Measurements from ENCODE around the gene GLI3.

GLI3 gene

DNA sequence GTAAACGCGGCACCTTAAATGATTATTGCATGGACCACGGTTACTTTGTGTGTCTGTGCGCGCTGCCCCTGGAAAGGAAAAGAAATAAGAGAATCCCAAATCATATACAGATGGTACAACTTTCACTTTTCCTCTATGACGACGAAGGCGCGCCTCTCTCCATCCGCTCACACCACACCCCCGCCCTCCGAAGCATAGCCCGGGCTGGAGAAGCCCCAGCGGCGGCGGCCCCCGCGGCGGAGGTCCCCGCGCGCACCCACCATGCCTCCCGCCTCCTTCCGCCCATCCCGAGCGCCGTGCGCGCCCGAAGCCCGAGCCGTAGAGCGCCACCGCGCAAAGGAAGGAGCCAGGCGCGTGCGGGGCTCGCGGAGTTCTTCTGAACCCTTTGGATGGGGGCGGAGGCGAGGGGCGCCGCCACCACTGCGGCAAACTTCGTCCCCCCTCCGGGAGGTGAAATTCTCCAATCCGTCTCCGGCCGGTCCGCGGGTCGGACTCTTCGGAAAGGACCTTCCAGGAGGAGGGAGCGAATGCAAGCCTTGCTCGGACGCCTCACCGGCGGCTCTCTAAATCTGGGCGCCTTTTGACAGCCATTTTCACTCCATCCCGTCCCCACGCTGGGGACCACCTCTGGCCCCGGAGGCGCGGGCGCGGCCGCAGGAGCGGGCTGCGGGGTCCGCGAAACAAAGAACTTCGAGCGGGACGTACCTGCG is 588 bp downstream of the GLI3 start:
- DNase-seq (ENCODE audit: low read depth), result no peak

- no peak for DNase-seq (ENCODE audit: low read depth)
These were observed 1.3 kb downstream of the GLI3 start for GRCh38 chr7:42235741-42236161.

DNA sequence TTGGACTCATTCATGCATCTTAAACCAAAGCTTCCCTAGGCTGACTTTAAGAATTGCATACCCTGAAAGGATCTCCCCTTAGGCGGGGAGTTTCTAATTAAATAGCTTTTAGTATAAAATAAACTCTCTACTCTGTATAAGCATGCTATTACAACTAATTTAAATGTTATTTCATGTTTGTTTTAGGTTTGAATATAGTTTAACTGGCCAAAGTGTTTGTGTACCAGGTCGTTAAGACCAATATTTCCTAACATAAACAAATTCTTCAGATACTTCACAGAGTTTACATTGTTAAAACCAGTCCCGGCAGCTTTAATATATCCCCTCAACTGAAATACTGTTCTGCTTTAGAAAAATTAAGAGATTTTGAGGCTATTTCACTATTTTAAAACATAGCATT is 2.3 kb downstream of the GLI3 start:
- DNase-seq (ENCODE audit: low read depth), result no peak

DNA sequence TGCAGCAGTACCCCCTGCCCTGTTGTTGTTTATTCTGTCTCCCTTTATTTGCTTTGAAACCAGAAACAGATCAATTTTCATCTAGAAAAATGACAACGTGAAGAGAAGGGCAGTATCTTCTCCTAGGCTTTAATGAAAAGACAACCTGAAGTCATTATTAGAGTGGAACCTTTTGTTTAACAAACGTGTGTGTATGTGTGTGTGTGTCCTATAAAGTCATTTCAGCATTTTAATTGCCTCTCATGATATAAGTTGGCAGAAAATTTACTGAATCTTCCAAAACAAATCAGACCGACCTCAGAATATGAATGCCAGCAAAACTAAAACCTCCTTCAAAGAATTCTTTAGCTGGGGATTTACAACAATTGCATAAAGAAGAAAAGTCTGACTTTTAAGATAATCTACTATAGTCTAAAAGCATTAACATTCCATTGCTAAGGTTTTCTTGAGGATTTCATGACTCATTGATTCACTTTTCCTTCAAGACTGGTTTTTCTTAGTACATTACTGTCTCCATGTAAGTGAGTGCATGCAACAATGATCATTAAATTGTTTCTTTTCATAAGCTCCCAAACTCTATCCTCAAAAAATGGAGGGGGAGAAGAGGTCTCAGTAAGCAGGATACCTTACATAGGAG is 3.2 kb downstream of the GLI3 start:
- DNase-seq (ENCODE audit: low read depth), result no peak

GRCh38 chr7:42233171-42233570 is 3.8 kb downstream of the GLI3 start:
- no peak for DNase-seq (ENCODE audit: low read depth)

DNA sequence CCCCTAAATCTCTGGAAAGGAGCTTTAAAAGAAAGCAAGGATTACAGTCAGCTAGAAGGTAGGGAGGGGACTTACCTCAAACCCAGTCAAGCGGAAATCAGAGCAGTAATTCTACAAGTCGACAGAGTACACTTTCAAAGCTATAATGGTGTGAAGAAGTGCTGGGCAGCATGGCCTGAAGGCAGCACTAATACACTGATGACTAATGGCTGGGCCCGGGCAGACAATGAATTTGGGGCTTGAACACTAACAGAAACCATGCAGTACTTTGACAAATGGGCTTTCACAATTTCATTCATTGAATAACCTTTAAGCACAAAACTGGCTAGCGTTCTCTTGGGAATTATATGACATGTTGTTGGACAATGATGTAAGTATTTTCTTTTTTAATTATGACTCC is 4.7 kb downstream of the GLI3 start:
- no peak for DNase-seq (ENCODE audit: low read depth)

- no peak for DNase-seq (ENCODE audit: low read depth)
These were observed 5.8 kb downstream of the GLI3 start for GRCh38 chr7:42231043-42231787.

DNA sequence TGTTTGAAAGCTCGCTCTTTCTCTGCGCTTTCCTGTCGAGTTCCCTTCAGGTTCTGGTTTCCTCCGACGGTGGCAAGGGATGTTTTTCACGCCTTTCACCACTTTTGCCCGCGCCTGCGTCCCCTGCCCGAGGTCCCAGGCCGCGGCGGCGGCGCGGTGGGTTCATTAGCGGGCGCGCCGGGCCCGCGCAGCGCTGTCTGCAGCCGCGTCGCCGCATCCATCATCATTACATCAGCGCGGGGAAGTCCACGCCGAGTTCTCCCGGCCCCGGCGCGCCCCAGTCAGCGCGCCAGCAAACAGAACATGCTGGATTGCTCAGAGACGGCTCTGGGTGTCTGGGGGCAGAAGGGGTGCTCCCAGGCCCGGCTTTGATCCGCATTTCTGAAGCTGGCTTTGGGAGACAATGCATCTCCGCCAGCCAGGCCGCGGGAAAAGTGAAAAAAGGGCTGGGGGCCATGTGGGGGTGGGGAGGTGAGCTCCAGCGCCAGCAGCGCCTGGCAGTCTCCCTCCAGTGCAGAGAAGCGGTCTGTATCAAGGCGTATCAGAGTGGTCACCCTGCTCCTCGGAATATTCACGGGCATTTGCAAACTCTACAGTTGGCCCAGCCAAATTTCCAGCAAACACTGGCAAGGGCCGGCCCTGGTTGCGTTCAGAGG is 8.9 kb downstream of the GLI3 start:
- DNase-seq (ENCODE audit: low read depth), result no peak

- DNase-seq (ENCODE audit: low read depth), result no peak
These were observed 9.5 kb downstream of the GLI3 start for GRCh38 chr7:42227541-42227935.

DNA sequence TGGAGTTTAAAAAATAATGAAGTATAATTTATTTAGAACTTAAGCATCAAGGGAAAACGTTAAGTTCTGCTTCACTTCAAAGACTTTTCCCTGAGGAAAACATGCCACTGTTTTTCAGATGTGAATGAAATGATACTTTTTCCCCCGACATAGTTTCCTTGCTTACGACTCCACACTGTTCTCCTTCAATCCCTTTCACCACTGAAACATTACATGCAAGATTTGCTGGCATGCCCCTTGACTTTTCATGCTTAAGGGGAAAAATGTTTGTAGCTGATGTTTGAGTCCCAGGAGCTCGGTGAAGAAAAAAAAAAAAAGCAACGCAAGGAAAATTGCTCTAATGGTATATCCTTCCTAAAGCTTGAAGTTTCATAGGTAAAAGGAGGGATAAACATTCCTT is 10.0 kb downstream of the GLI3 start:
- DNase-seq (ENCODE audit: low read depth), result no peak

DNA sequence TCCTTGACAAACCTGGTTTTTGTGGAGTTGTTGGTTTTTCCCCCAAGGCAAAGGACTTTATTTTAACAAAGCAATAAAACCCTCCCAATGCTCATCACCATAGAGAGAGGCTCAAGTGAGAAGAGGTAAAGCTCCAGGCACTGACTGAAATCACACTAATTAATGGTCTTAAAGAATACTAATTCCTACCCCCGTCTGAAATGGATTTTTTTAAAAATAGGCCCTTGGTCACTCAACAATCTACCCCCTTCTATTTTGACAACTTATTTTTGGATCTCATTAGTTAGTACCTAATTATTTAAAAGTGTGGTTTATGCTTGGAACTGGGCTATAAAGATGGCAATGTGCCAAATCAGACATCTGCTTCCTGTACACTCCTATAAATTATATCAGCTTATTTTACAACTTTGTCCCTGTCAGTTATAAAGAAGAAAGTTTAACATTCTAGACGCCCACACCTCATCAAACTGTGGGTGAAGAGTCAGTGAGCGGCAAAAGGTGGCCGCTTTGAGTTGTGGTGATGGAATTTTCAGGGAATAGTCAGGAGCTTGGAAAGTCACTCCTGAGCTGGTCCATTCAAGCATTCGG is 10.6 kb downstream of the GLI3 start:
- DNase-seq (ENCODE audit: low read depth), result no peak

GRCh38 chr7:42224391-42225003 is 12.5 kb downstream of the GLI3 start:
- DNase-seq (ENCODE audit: low read depth), result no peak

DNA sequence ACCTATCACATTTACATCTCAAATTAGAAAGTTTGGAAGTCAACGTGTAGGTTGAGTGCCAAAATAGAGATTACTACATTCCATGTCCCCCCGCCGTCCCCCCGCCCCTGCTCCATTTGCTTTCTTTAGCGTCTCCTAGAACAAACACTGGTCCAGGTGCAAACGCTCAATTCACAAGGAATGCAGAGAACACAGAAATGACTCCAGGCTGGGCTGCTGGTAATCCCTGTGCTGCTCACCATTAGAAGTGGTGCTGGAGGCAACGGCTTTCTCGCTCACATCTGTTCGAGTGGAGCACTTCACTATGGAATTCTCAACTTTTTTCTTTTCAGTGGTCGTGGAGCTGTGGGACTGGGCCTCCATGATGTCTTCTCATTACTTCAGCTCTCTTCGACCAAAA is 14.1 kb downstream of the GLI3 start:
- DNase-seq (ENCODE audit: low read depth), result no peak

DNA sequence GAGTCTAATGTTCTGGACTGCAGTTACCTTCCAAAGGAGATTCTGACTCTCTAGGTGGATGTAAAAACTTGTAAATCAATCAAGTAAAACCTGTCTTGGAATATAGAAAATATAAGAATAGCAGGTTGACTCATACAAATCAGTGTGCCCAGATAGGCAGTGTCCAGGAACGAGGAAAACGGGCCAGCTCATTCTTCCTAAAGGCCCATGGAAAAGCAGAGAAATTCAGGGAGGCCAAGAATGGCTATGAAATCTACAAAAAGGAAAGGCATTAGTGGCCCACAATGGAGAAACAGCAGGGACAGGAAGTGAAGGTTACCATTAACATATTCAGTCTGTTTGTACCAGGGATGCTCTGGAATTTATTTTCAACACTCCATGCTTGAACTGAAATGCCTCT is 14.9 kb downstream of the GLI3 start:
- no peak for DNase-seq (ENCODE audit: low read depth)

GRCh38 chr7:42221304-42221703 is 15.7 kb downstream of the GLI3 start:
- no peak for DNase-seq (ENCODE audit: low read depth)

DNA sequence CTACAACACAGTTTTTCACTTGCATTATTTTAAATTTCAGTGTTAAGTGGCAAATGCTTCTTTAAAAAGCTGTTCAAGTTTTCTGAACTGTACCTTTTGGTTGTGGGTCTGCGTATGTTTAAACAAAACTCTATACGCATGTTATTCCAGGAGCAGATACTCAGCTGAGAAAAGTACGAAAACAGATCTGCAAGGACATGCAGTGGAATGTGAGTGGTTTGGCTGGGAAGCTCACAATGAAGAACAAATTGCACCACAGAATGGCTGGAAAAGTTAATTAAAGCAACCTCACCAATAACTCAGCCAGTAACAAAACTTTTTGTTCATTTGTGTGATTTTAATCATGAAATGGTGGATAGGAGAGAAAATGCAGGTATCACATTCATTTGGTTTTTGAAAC is 17.6 kb downstream of the GLI3 start:
- DNase-seq (ENCODE audit: low read depth), result no peak

GRCh38 chr7:42218248-42218647 is 18.8 kb downstream of the GLI3 start:
- DNase-seq (ENCODE audit: low read depth), result no peak

- DNase-seq (ENCODE audit: low read depth), result no peak
These were observed 19.5 kb downstream of the GLI3 start for GRCh38 chr7:42217548-42217947.

- no peak for DNase-seq (ENCODE audit: low read depth)
These were observed 20.0 kb downstream of the GLI3 start for GRCh38 chr7:42217053-42217452.

- no peak for DNase-seq (ENCODE audit: low read depth)
These were observed 22.8 kb downstream of the GLI3 start for GRCh38 chr7:42214060-42214679.

GRCh38 chr7:42213093-42213492 is 23.9 kb downstream of the GLI3 start:
- DNase-seq (ENCODE audit: low read depth), result no peak

Data from T follicular helper cell (primary cell).